H1 (cell line): Measurements from ENCODE around the gene SLC22A3. TPM values are rescaled to one million over a fixed set of nuclear protein-coding genes. Genes with fewer than 3 reads are reported as not detected.

ENCODE experiments used
- CTCF ChIA-PET: fragments of 300-600 bp; sonication (Branson Sonifier 250); formaldehyde crosslinking; loops from one replicate; lab custom pipeline; 2021; ENCODE audit not compliant: partially characterized antibody; lab: Charles Lee
- POLR2A ChIA-PET: fragments of 300-600 bp; sonication (Branson Sonifier 250); formaldehyde crosslinking; loops from one replicate; lab custom pipeline; 2021; ENCODE audit warnings: inconsistent platforms; ENCODE audit not compliant: partially characterized antibody; lab: Charles Lee
- DNase-seq, 2 experiments: peaks; one replicate each; pipeline versions ENCODE4 v3.0.0 to v3.0.0-alpha.2; 2010 to 2022; ENCODE audit warnings: low spot score in 2 of 2, low read depth in 1 of 2, mixed read lengths in 1 of 2
- FAIRE-seq: peaks from 2 replicates; lab custom pipeline; 2011; peaks lifted over from hg19 to GRCh38; lab: Jason Lieb, UNC
- H2AFZ ChIP-seq: 2 replicates; pipeline ENCODE4 v1.8.1; 2012; ENCODE audit warnings: low read length, inconsistent platforms
- H2AK5ac ChIP-seq: 2 replicates; pipeline ENCODE4 v1.6.1; 2013; ENCODE audit warnings: low read depth, low read length
- H2BK120ac ChIP-seq: replicated peaks from 2 replicates; pipeline ENCODE3; 2013; ENCODE audit warnings: low read depth, low read length, inconsistent platforms
- H2BK12ac ChIP-seq: 2 replicates; pipeline ENCODE4 v1.6.1; 2013; ENCODE audit warnings: low read depth, low read length
- H2BK15ac ChIP-seq: 2 replicates; pipeline ENCODE4 v1.6.1; 2013; ENCODE audit warnings: low read length
- H2BK20ac ChIP-seq: 2 replicates; pipeline ENCODE4 v1.6.1; 2013; ENCODE audit warnings: low read length
- H2BK5ac ChIP-seq: 2 replicates; pipeline ENCODE4 v1.6.1; 2013; ENCODE audit warnings: low read depth, low read length
- H3K14ac ChIP-seq: 2 replicates; pipeline ENCODE4 v1.6.1; 2013; ENCODE audit warnings: inconsistent platforms; ENCODE audit not compliant: insufficient read length
- H3K18ac ChIP-seq: 2 replicates; pipeline ENCODE4 v1.6.1; 2013; ENCODE audit warnings: low read length; ENCODE audit errors: extremely low read depth
- H3K23ac ChIP-seq: 2 replicates; pipeline ENCODE4 v1.6.1; 2013; ENCODE audit warnings: inconsistent platforms; ENCODE audit not compliant: insufficient read length
- H3K23me2 ChIP-seq: 2 replicates; pipeline ENCODE4 v1.6.1; 2013; ENCODE audit warnings: low read depth, low read length
- H3K27ac ChIP-seq: 2 replicates; pipeline ENCODE4 v1.6.1; 2011; ENCODE audit warnings: low read depth, low read length, inconsistent platforms
- H3K27me3 ChIP-seq, 4 experiments: replicated peaks in 1 of 4; 1 replicate in 1 of 4; 2 replicates in 3 of 4; pipeline versions ENCODE4 v1.6.1 to v1.8.1; 2011 to 2013; ENCODE audit warnings: low read length in 3 of 4, mild to moderate bottlenecking in 3 of 4, inconsistent platforms in 2 of 4, mixed read lengths in 2 of 4, moderate library complexity in 1 of 4; ENCODE audit not compliant: control insufficient read depth in 3 of 4, insufficient read depth in 3 of 4; ENCODE audit errors: extremely low read depth in 1 of 4
- H3K36me3 ChIP-seq, 4 experiments: 2 replicates each; pipeline versions ENCODE4 v1.6.1 to v1.8.1; 2011 to 2013; ENCODE audit warnings: mild to moderate bottlenecking in 4 of 4, low read length in 3 of 4, moderate library complexity in 2 of 4, control low read depth in 1 of 4, inconsistent platforms in 1 of 4; ENCODE audit not compliant: insufficient read depth in 4 of 4, control insufficient read depth in 2 of 4
- H3K4ac ChIP-seq: replicated peaks from 2 replicates; pipeline ENCODE3; 2013; ENCODE audit warnings: low read length, low read depth, mixed read lengths, inconsistent platforms; ENCODE audit not compliant: insufficient read length
- H3K4me1 ChIP-seq, 4 experiments: replicated peaks in 1 of 4; 1 replicate in 1 of 4; 2 replicates in 3 of 4; pipeline versions ENCODE4 v1.6.1 to v1.8.1; 2011 to 2013; ENCODE audit warnings: low read length in 3 of 4, inconsistent platforms in 2 of 4, mixed read lengths in 1 of 4; ENCODE audit not compliant: insufficient read depth in 4 of 4, control insufficient read depth in 3 of 4
- H3K4me2 ChIP-seq, 2 experiments: 2 replicates each; pipeline versions ENCODE4 v1.6.1 to v1.8.1; 2011 to 2013; ENCODE audit warnings: low read depth in 2 of 2, low read length in 2 of 2, control low read depth in 1 of 2, inconsistent platforms in 1 of 2, mild to moderate bottlenecking in 1 of 2; ENCODE audit not compliant: insufficient read depth in 1 of 2
- H3K4me3 ChIP-seq, 4 experiments: fragments of 200-600, 300-600 bp in 1 of 4; sonication (generic), shearing (Covaris generic), sonication (Bioruptor Twin) in 1 of 4; 2 replicates each; pipeline versions ENCODE4 v1.5.1 to v1.8.1; 2011 to 2016; ENCODE audit warnings: low read length in 4 of 4, low read depth in 3 of 4, control low read depth in 2 of 4, inconsistent platforms in 2 of 4, mild to moderate bottlenecking in 2 of 4, mixed read lengths in 1 of 4, moderate library complexity in 1 of 4; ENCODE audit not compliant: insufficient read depth in 2 of 4; ENCODE audit errors: extremely low read depth in 1 of 4
- H3K56ac ChIP-seq: replicated peaks from 2 replicates; pipeline ENCODE3; 2013; ENCODE audit warnings: low read depth, mild to moderate bottlenecking, mixed read lengths, low read length, inconsistent platforms; ENCODE audit not compliant: insufficient read length
- H3K79me1 ChIP-seq: 2 replicates; pipeline ENCODE4 v1.6.1; 2013; ENCODE audit warnings: low read depth, low read length, control low read depth
- H3K79me2 ChIP-seq, 2 experiments: 2 replicates each; pipeline versions ENCODE4 v1.6.1 to v1.8.1; 2012 to 2013; ENCODE audit warnings: low read length in 2 of 2, mild to moderate bottlenecking in 2 of 2, inconsistent platforms in 1 of 2; ENCODE audit not compliant: insufficient read depth in 2 of 2, control insufficient read depth in 1 of 2
- H3K9ac ChIP-seq, 4 experiments: replicated peaks in 1 of 4; 1 replicate in 1 of 4; 2 replicates in 3 of 4; pipeline versions ENCODE4 v1.6.1 to v1.8.1; 2011 to 2013; ENCODE audit warnings: low read depth in 3 of 4, low read length in 3 of 4, control low read depth in 2 of 4, mild to moderate bottlenecking in 2 of 4, moderate library complexity in 2 of 4, inconsistent platforms in 1 of 4; ENCODE audit errors: extremely low read depth in 1 of 4
- H3K9me3 ChIP-seq, 2 experiments: 2 replicates each; pipeline versions ENCODE4 v1.6.1 to v1.8.1; 2012 to 2013; ENCODE audit warnings: mild to moderate bottlenecking in 2 of 2, moderate library complexity in 2 of 2, control low read depth in 1 of 2, inconsistent platforms in 1 of 2, low read depth in 1 of 2, low read length in 1 of 2, mixed read lengths in 1 of 2; ENCODE audit not compliant: insufficient read depth in 2 of 2
- H4K20me1 ChIP-seq, 2 experiments: replicated peaks in 1 of 2; 2 replicates each; pipeline versions ENCODE3 to v1.8.1; 2011 to 2013; ENCODE audit warnings: inconsistent platforms in 2 of 2, low read length in 2 of 2, mild to moderate bottlenecking in 1 of 2; ENCODE audit not compliant: insufficient read depth in 2 of 2, control insufficient read depth in 1 of 2
- H4K5ac ChIP-seq: 2 replicates; pipeline ENCODE4 v1.6.1; 2013; ENCODE audit warnings: low read length, low read depth, mixed read lengths, inconsistent platforms; ENCODE audit not compliant: insufficient read length
- H4K8ac ChIP-seq: 2 replicates; pipeline ENCODE4 v1.8.0; 2013; ENCODE audit warnings: mild to moderate bottlenecking, moderate library complexity, low read length, inconsistent platforms; ENCODE audit not compliant: insufficient read depth; ENCODE audit errors: extremely low read depth
- H4K91ac ChIP-seq: replicated peaks from 2 replicates; pipeline ENCODE3; 2013; ENCODE audit warnings: low read length, mixed read lengths, inconsistent platforms; ENCODE audit not compliant: insufficient read length
- EGR1 ChIP-seq: IDR thresholded peaks from 2 replicates; pipeline ENCODE4 v1.6.1; 2011; ENCODE audit warnings: low read depth, low read length, borderline replicate concordance
- GABPA ChIP-seq: IDR thresholded peaks from 2 replicates; pipeline ENCODE4 v1.6.1; 2011; ENCODE audit warnings: mild to moderate bottlenecking, low read length, moderate library complexity, borderline replicate concordance; ENCODE audit not compliant: insufficient read depth
- HDAC2 ChIP-seq, 2 experiments: fragments of 300-600 bp in 1 of 2; sonication (generic) in 1 of 2; IDR thresholded peaks; 2 replicates each; pipeline ENCODE4 v1.6.1; 2011 to 2012; ENCODE audit warnings: low read depth in 2 of 2, low read length in 2 of 2, mild to moderate bottlenecking in 2 of 2, moderate library complexity in 2 of 2, borderline replicate concordance in 1 of 2, inconsistent platforms in 1 of 2
- HDAC6 ChIP-seq: IDR thresholded peaks from one replicate; pipeline ENCODE4 v1.7.1; 2012; ENCODE audit warnings: low read depth, mild to moderate bottlenecking, inconsistent platforms, low read length, moderate library complexity
- JUN ChIP-seq: IDR thresholded peaks from 2 replicates; pipeline ENCODE4 v1.6.1; 2011; ENCODE audit warnings: low read depth, mild to moderate bottlenecking, improper control_type of control experiment, low read length
- JUND ChIP-seq: IDR thresholded peaks from 2 replicates; pipeline ENCODE4 v1.6.1; 2011; ENCODE audit warnings: mild to moderate bottlenecking, improper control_type of control experiment, low read length
- SAP30 ChIP-seq: fragments of 300-600 bp; sonication (generic); IDR thresholded peaks from 2 replicates; pipeline ENCODE4 v1.7.1; 2012; ENCODE audit warnings: low read length, moderate library complexity, mild to moderate bottlenecking, inconsistent platforms; ENCODE audit not compliant: insufficient read depth, insufficient replicate concordance
- SIX5 ChIP-seq: IDR thresholded peaks from 2 replicates; pipeline ENCODE4 v1.6.1; 2011; ENCODE audit warnings: mild to moderate bottlenecking, low read depth, low read length
- SP1 ChIP-seq: IDR thresholded peaks from 2 replicates; pipeline ENCODE4 v1.6.1; 2011; ENCODE audit warnings: low read depth, low read length
- polyA plus RNA-seq, 7 experiments: library from polyadenylated mRNA; depleted of rRNA in 3 of 7; stranded (reverse) in 5 of 7; unstranded in 2 of 7; fragments of >200 nt in 5 of 7; fragments of 200-250 nt in 2 of 7; gene quantifications; 1 replicate in 5 of 7; 2 replicates in 1 of 7; 4 replicates in 1 of 7; pipeline versions ENCODE4 v1.2.1 to v1.2.3, GENCODE V29; 2011 to 2013; ENCODE audit warnings: missing spikeins in 2 of 7, mixed read lengths in 2 of 7
- total RNA-seq: library from RNA; stranded (reverse); fragmentation: NEBNext Ultra II Directional; extraction: Animal tissue kit (Norgen Biotek cat#: 25700); gene quantifications from 2 replicates; pipeline ENCODE4 v1.2.1, GENCODE V29; 2021
- TF ChIP-seq, protein P1 (sequence below): IDR thresholded peaks from 2 replicates; pipeline ENCODE4 v1.6.1; 2012; ENCODE audit warnings: inconsistent platforms

SLC22A3 gene
- total and polyA plus RNA-seq, 2 of the 8 experiments (the other 6 are each of a cell fraction or from before 2014, with no cell fraction given), result 1.0 to 2.9 TPM

DNA sequence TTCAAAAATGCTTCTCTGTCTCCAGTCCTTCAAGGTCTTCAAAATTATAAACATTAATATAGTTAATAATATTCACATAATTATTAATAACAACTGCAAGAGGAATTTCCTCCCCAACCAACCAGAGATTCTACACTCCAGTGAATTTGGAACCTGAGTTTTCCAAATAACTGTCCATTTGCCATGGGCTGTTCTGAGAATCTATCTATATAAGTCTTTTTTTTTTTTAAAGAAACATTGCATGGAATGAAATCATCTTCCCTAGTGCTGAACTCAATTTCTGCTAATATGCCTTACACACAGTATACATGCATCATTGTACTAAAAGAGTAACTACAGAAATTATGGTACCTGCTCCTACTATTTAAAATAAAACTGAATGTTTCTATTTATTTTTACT lies 113.9 kb downstream of the SLC22A3 start:
- POLR2A ChIA-PET, result no interaction called here
- no peak overlapping the region for H3K27ac ChIP-seq
- no peak overlapping the region for H2AFZ ChIP-seq
- no peak overlapping the region for H3K18ac ChIP-seq
- no peak overlapping the region for H3K56ac ChIP-seq
- TF ChIP-seq GABPA, result no peak
- TF ChIP-seq, protein P1, sequence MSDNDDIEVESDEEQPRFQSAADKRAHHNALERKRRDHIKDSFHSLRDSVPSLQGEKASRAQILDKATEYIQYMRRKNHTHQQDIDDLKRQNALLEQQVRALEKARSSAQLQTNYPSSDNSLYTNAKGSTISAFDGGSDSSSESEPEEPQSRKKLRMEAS, result no peak
- TF ChIP-seq SIX5, result no peak
- no peak for TF ChIP-seq EGR1
- no peak for TF ChIP-seq JUN
- no peak for TF ChIP-seq SAP30
- no peak for TF ChIP-seq HDAC6
- TF ChIP-seq HDAC2 (IDR thresholded peaks at IDR 0.05; ENCODE audit: borderline replicate concordance in 1 of 2, low read depth in 2 of 2, low read length in 2 of 2), result no peak
- TF ChIP-seq JUND, result no peak
- TF ChIP-seq SP1, result no peak
- H3K9ac ChIP-seq, result no peak overlapping the region
- H3K4ac ChIP-seq, result no peak overlapping the region
- no peak overlapping the region for H4K5ac ChIP-seq
- H3K27me3 ChIP-seq, result no peaks in the 10 kb centered on the region
- H2BK12ac ChIP-seq, result no peak overlapping the region
- H4K20me1 ChIP-seq, result no peaks in the 10 kb centered on the region
- no peak overlapping the region for H2BK5ac ChIP-seq
- H3K9me3 ChIP-seq, result no peaks in the 10 kb centered on the region
- H3K23ac ChIP-seq, result no peak overlapping the region
- no peak overlapping the region for H3K4me2 ChIP-seq
- CTCF ChIA-PET, result interaction anchor here (1.2 kb wide), 2 partner anchors 165 to 323 kb away, joined by 3 read pairs; no protein-coding TSS in a partner anchor
- H2AK5ac ChIP-seq, result no peak overlapping the region
- H2BK120ac ChIP-seq, result no peak overlapping the region
- no peak overlapping the region for H2BK15ac ChIP-seq
- H3K36me3 ChIP-seq, result no peaks in the 10 kb centered on the region
- no peak for DNase-seq
- no peaks in the 10 kb centered on the region for H3K23me2 ChIP-seq
- no peak overlapping the region for H4K8ac ChIP-seq
- H3K4me3 ChIP-seq, result no peak overlapping the region
- no peak for FAIRE-seq
- H4K91ac ChIP-seq, result no peak overlapping the region
- H2BK20ac ChIP-seq, result no peak overlapping the region
- no peak overlapping the region for H3K14ac ChIP-seq
- no peaks in the 10 kb centered on the region for H3K4me1 ChIP-seq
- H3K79me2 ChIP-seq, result no peaks in the 10 kb centered on the region
- H3K79me1 ChIP-seq, result no peaks in the 10 kb centered on the region
